HG02970 (cell line): ENCODE data around the gene MAN2B1.
"Not testable (repeated sequence)": the region's sequence is repeated elsewhere in the genome, so short reads cannot be mapped to it uniquely, and the experiment has no call there.

Source experiments
- ATAC-seq: cut with Tn5 transposase; IDR thresholded peaks from one replicate; pipeline ENCODE4 v1.9.1; 2021; ENCODE audit warnings: mild to moderate bottlenecking, moderate library complexity, moderate number of reproducible peaks; ENCODE audit not compliant: unreplicated experiment, low FRiP score

MAN2B1 gene

DNA sequence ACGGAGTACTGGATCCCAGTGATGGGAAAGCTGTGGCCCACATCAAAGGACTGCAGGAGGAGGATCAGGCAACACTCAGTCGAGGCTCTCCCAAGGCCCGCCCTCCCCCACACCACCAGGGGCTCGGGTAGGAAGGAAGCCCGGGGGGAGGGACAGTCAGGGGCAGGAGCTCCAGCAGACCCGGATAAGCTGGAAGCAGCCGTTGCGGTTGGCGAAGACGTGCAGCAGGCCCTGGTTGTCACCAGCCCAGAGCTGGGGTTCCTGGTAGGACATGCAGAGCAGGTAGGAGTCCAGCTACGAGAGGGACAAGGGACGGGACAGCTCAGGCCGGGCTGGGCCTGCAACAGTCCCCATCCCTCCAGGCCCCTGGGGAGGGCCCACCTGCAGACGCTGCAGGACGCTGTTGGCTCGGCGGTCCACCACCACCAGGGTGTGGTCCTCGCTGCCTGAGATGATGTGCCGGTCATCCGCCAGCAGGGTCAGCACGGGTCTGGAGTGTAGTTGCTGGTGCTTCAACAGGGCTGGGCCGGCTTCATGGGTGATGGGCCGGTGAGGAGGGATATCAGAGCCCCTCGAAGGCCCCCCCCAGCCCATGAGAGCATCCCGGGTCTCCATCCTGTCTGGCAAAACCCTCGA, 23.2 kb upstream of the MAN2B1 start:
- ATAC-seq, result no peak

DNA sequence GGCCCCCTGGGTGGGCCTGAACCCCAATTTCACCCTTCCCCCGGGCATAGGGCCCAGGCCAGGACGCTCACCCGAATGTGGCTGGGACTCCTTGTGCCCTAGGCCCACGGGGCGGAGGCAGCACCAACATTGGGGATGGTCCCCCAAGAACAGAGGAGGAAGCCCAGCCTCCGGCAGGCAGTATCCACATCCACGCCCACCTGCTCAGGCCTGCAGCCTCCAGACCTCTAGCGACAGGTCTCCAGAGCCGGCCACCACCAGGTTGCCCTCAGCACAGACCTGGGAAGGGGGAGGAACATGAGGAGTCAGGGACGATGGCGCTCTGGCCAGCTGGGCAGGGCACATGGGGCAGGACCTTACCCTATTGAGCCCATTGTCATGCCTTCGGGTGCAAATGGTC, 22.5 kb upstream of the MAN2B1 start:
- ATAC-seq, result no peak

DNA sequence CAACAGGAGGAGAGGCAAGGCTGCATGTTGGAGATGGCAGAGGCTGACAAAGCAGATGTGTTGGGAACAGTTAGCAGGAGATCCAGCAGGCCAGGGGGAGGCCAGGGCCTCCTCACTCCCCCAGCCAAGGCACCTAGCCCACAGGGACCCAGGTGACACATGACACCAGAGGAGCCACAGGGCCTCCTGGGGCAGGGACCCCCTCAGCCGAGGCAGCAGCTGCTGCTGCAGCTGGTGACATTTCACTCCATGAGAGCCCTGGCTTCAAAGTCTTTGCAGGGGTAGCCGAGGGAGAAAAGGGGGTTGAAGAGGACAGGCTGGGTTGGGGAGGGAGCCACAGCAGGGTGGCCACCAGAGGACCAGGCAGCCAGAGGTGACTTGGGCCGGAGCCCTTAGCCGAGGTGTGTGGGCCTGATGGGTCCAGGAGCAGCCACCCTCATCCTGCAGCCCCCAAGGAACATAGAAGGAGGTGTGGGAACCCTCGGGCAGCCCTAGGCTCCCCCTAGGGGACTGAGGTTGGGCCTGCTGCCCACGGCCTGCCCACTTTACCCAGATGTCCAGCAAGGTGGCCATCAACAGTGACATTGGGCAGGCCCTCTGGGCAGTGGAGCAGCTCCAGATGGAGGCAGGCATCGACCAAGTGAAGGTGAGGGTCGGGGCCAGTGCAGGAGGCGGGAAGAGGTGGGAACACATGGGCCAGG, 21.1 kb upstream of the MAN2B1 start, which contains the start of gene GNG14:
Gene GNG14 (plus strand): TSS at position 503 of the 701 bp plus-strand sequence. CDS start 51 bp downstream, at position 554.
- no peak for ATAC-seq

DNA sequence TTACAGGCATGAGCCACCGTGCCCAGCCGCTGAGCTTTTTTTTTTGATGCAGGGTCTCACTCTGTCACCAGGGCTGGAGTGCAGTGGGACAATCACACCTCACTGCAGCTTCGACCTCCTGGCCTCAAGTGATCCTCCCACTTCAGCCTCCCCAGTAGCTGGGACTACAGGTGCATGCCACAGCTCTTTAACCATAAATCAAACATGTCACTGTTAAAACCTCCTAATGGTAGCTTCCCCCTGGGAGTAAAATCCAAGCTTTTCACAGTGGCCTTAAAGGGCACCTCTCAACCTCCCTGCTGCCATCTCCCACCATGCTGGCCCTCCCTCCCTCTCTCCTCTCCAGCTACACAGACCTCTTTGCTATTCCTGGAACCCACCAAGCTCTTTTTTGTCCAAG, 19.3 kb upstream of the MAN2B1 start:
- no peak for ATAC-seq

DNA sequence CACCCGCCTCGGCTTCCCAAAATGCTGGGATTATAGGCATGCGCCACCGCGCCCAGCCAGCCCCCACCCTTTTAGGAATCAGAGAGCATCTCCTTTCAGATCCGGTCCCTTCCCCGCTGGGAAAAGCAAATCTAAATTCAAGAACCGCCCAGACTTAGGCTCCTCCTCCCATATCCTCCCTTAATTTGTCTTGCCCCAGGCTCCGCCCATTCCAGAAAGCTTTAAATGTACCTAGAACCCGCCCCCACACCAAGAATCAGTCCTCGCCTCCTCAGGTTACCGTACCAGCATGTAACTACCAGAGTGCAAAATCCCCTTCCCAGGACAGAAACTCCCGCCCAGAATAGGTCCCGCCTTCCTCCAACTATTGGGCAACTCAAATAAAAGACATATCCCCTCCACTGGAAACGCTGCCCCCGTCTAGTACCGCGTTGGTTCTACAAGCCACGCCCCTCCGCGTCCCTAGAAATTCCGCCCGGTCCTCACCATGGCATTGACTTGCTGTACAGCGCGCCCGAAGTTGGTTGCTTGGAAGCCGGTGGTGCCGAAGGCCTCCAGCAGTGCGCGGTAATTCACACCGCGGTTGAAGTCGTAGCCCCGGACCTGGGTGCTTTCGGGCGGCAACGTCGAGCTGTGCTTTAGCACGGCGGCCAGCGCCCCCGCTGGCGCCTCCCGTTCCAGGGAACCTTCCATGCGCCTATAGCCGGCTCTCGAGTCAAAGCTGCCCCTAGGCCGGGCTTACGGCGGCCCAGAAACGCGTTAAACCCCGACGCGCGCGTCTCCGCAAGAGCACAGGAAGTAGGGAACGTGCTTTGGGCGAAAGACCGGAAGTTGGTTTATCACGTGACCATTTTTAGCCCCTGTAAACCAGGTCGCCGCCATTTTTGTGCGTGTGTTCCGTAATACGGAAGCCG, 14.8 kb upstream of the MAN2B1 start, which contains the start of gene DHPS:
Gene DHPS (minus strand): TSS at position 807 of the 914 bp plus-strand sequence. CDS start 114 bp downstream, at position 693.
- peak; percentile 69 for ATAC-seq

DNA sequence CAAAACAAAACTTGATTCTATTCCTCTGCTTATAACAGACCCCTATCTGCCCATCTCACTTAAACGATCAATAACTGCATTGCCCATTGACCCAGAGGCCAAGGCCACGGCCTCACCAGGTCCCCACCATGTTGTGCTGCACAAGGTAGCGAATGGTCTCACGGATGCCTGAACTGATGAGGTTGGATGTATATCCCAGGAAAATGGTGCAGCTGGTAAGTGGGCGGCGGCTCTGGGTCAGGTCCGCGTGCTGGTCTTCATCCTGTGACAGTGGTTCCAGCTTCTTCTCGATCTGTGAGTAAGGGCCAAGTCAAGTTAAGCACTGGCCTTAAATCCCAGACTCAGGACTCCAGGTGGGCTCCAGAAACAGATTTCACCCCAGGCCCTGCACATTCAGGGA, 13.5 kb upstream of the MAN2B1 start:
- no peak for ATAC-seq

DNA sequence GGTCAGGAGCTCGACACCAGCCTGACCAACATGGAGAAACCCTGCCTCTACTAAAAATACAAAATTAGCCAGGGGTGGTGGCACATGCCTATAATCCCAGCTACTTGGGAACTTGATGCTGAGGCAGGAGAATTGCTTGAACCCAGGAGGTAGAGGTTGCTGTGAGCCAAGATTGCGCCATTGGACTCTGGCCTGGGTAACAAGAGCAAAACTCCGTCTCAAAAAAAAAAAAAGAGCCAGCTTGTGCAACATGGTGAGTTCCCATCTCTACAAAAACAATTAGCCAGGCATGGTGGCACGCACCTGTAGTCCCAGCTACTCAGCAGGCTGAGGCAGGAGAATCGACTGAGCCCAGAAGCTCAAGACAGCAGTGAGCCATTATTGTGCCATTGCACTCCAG, 11.5 kb upstream of the MAN2B1 start:
- ATAC-seq, result not testable (repeated sequence)

DNA sequence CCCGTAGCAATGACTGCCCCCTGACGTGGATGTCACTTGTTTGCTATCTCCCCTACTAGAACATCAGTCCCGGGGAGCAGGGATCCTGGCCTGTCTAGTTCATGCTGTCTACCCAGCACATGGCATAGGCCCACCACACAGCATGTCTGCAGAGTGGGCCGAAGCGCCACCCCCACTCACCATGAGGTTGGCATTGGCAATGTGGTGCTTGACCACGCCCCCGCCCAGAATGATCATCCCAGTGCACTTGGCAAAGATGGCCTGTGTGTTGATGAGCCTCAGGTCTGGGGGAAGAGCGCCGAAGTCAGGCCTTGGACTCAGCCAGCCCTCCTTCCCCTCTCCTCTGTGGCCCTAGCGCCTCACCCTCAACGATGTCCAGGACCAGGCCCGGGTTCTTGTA, 10.4 kb upstream of the MAN2B1 start:
- ATAC-seq, result no peak

DNA sequence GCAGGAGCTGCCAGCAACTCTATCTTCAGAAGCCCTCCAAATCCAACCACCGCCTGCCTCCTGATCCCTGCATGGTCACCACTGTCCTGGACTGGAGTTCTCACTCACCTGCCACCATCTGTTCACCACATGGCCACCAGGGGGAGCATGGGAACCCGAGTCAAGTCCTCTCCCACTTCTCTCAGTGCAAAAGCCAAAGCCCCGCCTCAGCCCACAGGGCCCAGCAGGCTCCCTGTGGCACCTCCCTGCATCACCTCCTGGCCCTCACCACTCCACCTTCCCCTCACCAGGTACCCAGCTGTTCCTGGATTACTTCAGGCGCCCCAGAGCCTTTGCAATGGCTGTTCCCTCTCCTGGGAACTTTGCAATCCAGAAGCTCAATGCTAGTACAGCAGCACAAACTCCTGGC, 9.8 kb upstream of the MAN2B1 start:
- no peak for ATAC-seq

DNA sequence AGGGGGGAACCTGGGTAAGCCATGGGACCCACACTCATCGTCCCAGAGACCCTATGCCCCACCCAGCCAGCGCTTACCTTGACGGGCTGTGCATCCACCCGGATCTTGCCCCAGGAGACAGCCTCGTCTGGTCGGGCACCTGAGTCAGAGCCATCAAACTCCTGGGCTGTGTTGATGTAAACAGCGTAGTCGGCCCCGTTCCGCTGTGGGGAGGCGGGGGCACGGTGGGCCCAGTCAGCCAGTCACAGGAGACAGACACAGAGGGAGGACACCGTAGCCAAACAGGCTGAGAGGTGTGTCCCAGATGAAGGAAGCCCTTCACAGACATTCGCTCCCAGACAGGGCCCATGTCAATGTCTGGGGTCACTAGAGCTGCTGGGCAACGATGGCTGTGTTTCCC, 9.4 kb upstream of the MAN2B1 start:
- ATAC-seq, result no peak

DNA sequence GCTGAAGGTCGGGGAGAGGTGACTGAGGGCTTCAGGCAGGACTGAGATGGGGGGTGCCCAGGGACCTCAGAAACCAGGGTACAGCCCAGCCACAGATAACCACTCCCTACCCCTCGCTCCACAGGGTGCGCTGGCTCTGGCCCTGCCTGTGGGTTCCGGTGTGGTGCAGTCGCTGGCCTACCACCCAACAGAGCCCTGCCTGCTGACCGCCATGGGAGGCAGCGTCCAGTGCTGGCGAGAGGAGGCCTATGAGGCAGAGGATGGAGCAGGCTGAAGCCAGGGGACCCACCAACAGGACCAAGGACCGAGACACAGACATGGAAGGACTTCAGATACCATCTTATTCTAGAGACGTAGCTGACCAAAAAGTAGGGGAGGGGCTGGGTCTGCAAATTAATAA, 8.9 kb upstream of the MAN2B1 start:
- no peak for ATAC-seq

DNA sequence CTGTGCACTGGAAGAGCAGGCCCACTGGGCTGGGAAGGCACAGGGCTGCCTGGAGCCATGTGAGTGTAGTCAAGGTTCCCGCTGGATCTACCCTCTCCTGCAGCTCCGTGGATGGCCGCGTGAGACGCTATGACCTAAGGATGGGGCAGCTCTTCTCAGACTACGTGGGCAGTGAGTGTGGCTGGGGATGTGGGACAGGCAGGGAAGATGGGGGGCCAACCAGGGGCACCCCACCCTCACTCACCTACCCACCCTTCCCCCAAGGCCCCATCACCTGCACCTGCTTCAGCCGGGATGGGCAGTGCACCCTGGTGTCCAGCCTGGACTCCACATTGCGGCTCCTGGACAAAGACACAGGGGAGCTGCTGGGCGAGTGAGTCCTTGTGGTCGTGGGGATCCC, 6.2 kb upstream of the MAN2B1 start:
- ATAC-seq, result no peak

DNA sequence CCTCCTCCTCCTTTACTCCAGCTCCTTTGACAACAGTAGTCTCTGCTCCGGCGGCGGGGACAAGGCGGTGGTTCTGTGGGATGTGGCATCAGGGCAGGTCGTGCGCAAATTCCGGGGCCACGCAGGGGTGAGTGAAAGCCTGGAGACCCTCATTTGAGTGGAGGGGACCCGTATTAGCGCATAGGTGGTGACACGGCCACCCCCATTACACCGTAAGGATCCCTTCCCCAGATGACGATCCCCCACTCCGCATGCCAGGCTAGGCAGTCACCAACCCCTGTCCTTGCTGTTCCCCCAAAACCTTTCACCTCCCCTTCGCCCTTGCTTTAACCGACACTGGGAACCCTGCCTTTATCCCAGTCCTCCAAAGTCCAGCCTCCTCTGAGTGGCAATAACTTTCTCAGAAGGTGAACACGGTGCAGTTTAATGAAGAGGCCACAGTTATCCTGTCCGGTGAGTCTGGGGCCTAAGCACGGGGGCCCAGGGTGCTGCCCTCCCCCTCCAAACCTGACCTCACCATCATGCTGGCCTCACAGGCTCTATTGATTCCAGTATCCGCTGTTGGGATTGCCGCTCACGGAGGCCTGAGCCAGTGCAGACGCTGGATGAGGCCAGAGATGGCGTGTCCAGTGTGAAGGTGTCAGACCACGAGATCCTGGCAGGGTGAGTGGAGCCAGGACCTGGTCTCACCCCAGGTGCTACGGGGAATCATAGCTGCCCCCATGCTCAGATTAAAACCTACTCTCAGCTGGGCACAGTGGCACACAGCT, 3.8 kb upstream of the MAN2B1 start:
- no peak for ATAC-seq

DNA sequence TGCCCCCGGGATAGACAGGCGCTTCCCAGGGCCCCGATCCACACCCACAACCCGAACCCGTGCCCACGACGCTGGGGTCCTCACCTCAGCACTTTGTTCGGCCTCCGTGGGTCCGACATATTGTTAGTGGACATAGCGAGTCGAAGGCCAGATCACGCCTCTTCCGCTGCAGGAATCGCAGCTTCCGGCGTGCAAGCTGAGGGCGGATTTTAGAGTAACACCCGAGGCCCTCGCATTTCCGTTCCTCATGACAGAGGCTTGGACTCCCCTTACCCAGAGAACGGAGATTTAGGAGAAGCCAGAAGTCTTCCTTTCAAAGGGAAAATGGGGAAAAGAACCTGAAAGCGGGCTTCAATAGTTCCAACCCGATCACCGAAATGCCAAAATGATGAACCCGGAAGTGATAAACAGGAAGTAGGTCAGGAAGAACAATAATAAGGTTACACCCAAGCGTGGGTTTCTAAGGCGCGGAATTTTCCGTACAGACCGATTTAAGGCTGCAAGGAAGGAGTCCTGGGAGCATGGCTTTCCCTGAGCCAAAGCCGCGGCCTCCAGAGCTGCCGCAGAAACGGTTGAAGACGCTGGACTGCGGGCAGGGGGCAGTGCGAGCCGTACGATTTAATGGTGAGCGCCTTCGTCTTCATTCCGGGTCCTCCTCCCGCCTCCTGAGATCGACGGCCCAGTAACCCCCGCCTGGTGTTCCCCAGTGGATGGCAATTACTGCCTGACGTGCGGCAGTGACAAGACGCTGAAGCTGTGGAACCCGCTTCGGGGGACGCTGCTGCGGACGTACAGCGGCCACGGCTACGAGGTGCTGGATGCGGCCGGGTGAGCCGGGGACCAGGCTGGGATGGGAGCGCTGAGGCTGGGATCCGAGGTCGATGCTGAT, 3.0 kb upstream of the MAN2B1 start:
- no peak for ATAC-seq

DNA sequence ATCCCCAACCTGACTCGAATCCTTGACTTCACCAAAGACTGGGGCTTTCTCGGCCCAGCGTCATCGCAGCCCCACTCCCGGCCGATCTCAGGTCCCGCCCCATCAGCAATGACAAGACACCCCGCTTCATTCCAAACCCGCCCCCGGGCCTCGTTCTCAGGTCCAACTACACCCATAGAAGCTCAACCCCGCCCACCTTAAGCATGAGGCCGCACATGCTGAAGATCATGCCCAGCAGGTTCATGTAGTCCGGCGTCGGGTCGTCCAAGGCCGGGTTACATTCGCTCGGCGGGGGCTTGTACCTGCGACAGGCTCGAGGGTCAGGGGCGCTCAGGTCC, 2.4 kb upstream of the MAN2B1 start:
- no peak for ATAC-seq

DNA sequence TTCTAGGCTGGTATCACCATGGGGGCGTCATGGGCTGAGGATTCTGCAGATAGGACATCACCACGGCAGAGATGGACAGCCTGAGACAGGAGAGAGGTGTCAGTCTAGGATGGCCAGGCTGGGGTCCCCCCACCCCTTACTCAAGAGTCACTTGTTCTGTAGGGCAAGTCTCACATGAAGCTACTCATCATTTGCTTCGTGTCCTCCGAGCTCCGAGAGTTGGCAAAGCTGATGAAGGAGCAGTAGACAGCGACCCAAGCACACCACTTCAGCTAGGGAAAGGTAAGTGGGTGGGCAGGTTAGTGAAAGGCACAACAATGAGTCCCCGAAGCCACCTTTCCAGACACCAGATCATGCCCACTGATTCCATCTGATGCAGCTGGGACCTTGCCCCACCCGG, 1.8 kb upstream of the MAN2B1 start:
- ATAC-seq, result no peak

DNA sequence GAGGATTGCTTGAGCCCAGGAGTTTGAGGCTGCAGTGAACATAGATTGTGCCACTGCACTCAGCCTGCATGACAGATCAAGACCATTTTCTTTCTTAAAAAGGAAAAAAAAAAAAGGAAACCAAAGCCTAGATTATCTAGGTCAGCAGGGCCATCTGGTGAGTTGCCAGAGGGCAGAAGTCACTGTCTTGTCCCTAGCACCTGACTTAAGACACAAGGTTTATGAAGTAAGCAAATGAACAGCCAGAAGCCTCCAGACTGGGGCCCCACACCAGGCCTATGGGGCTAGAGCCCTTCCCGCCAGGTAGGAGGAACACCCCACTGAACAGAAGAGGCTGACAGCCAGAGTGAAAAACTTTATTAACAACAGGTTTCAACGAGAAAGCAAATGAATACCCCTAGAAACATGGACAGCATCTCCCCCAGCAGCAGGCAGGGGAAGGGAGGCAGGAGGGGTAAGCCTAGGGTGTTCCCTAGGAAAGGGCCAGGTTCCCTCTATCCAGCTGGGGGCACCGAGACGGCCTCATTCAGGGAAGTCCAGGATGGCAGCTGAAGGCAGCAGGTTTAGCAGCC, 1.3 kb upstream of the MAN2B1 start:
- ATAC-seq, result no peak

DNA sequence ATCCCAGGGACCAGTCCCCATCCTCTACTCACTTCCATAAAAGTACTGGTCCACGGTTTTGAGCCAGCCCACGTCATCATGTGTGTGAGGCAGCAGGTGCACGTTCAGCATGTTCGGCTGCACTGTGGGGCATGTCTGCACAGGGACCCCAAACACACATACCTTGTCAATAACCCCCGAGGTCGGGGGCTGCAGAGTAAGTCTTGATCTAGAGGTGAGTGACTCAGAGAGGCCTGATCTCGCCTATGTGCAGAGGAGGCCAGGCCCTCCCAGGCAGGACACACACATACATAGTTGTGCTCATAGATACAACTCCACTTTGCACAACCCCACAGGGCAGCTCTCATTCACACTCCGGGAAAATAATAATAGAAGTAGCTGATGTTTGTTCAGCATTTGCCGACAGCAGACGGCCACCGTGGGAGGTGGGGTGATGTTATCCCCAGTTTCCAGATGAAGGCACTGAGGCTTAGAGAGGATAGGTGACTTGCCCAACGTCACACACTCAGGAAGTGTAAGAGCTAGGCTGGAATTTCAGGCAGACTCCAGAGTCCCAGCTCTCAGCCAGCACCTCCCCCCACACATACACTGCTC, 774 bp downstream of the MAN2B1 start:
- ATAC-seq, result no peak

DNA sequence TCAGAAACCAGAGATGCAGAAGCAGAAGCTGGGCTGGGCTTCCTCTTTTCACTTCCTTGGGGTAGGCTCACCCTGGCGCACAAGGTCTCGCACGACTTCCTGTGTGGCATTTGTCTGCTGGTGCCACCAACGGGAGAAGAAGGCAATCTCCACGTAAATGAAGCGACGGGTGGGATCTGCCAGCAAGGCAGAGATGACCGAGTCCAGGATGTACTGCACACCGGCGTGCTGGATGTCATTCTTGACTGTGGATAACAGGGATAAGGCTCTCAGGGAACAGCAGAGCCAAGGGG, 1.3 kb downstream of the MAN2B1 start:
- ATAC-seq, result no peak
